Measurements from ENCODE around the gene METTL4.

METTL4 gene

GRCh38 chr18:2513616-2514015 is 57.7 kb downstream of the METTL4 start:
- H3K27ac ChIP-seq (ENCODE audit: insufficient read depth in 1 of 2, low read depth in 1 of 2, low read length in 2 of 2, poor library complexity in 1 of 2, severe bottlenecking in 2 of 2) = no peak overlapping the region
- no CpG with 5 or more reads among the region's 1 CpG for WGBS (ENCODE audit: insufficient coverage)
- no peak overlapping the region for H3K4me3 ChIP-seq (ENCODE audit: control insufficient read depth in 1 of 7, extremely low read depth in 1 of 7, insufficient read depth in 4 of 7, low read depth in 2 of 7, low read length in 6 of 7)
- peaks cover 0 to 3% (median 0%) of the 10 kb centered on the region in 5 experiments for H3K9me3 ChIP-seq (ENCODE audit: control extremely low read depth in 1 of 5, control insufficient read depth in 4 of 5, insufficient read depth in 2 of 5, low read depth in 1 of 5, low read length in 4 of 5)
- CTCF ChIA-PET = interaction anchor here (0.7 kb wide), 1 partner anchor 947 kb away, joined by 4 read pairs; no protein-coding TSS in a partner anchor
- POLR2A ChIA-PET = no interaction called here
- H3K4me1 ChIP-seq (ENCODE audit: control extremely low read depth in 1 of 4, control insufficient read depth in 4 of 4, insufficient read depth in 4 of 4, low read length in 3 of 4) = peaks cover 0 to 10% (median under 1%) of the 10 kb centered on the region in 4 experiments
- no peaks in the 10 kb centered on the region for H3K36me3 ChIP-seq (ENCODE audit: control insufficient read depth in 4 of 4, insufficient read depth in 4 of 4, low read length in 3 of 4)
- H3K27me3 ChIP-seq (replicated peaks in 2 of 5; ENCODE audit: control insufficient read depth in 4 of 5, insufficient read depth in 5 of 5, low read length in 4 of 5) = no peaks in the 10 kb centered on the region
- no peak for DNase-seq

DNA sequence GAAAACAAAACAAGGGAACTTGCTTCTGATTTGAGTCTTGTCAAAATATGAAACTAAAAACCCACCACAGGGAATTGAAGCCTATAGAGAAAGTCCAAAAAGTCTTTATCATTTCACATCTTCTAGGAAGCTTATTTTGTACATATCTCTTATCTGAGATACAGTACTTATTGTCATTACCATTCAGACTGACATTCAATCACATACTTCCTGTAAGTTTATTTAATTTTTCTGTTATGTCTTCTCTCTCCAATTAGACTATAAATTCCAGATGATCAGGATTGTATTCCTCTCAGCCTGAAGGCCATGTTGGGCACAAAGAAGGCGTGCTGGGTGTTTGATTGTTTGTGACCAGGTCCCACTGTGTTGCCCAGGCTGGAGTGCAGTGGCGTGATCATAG is 59.2 kb downstream of the METTL4 start:
- DNase-seq = no peak
- peaks cover 0 to 10% (median under 1%) of the 10 kb centered on the region in 4 experiments for H3K4me1 ChIP-seq (ENCODE audit: control extremely low read depth in 1 of 4, control insufficient read depth in 4 of 4, insufficient read depth in 4 of 4, low read length in 3 of 4)
- no peak overlapping the region for H3K27ac ChIP-seq (ENCODE audit: insufficient read depth in 1 of 2, low read depth in 1 of 2, low read length in 2 of 2, poor library complexity in 1 of 2, severe bottlenecking in 2 of 2)
- POLR2A ChIA-PET = no interaction called here
- H3K36me3 ChIP-seq (ENCODE audit: control insufficient read depth in 4 of 4, insufficient read depth in 4 of 4, low read length in 3 of 4) = no peaks in the 10 kb centered on the region
- 100% methylated on average over 1 of the region's 2 CpGs for WGBS (ENCODE audit: insufficient coverage)
- no peak overlapping the region for H3K4me3 ChIP-seq (ENCODE audit: control insufficient read depth in 1 of 7, extremely low read depth in 1 of 7, insufficient read depth in 4 of 7, low read depth in 2 of 7, low read length in 6 of 7)
- CTCF ChIA-PET = no interaction called here
- H3K9me3 ChIP-seq (ENCODE audit: control extremely low read depth in 1 of 5, control insufficient read depth in 4 of 5, insufficient read depth in 2 of 5, low read depth in 1 of 5, low read length in 4 of 5) = peaks cover 0 to 3% (median 0%) of the 10 kb centered on the region in 5 experiments
- no peaks in the 10 kb centered on the region for H3K27me3 ChIP-seq (replicated peaks in 2 of 5; ENCODE audit: control insufficient read depth in 4 of 5, insufficient read depth in 5 of 5, low read length in 4 of 5)

DNA sequence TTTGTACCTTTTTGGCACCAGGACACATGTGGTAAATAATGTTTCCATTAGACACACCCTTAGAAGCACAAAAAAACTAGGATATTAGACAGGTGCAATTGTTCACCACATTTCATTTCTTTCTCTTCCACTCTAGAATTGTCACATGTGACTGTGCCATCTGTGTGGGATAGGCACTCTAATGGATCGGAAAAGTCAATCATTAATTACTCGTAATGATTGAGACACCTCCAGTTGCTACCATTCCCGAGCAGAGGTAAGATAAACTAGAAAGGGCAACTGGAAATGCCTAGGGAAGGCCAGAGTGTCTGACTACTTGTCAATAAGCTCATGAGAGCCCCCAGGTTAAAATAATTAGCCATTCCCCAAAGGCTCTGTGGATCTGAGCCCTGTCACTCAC is 59.9 kb downstream of the METTL4 start:
- ChIA-PET POLR2A (no interaction called here), CTCF (no interaction called here)
- H3K4me1 ChIP-seq (ENCODE audit: control extremely low read depth in 1 of 4, control insufficient read depth in 4 of 4, insufficient read depth in 4 of 4, low read length in 3 of 4) = peaks cover 0 to 6% (median 0%) of the 10 kb centered on the region in 4 experiments
- no peaks in the 10 kb centered on the region for H3K27me3 ChIP-seq (replicated peaks in 2 of 5; ENCODE audit: control insufficient read depth in 4 of 5, insufficient read depth in 5 of 5, low read length in 4 of 5)
- no peak overlapping the region for H3K4me3 ChIP-seq (ENCODE audit: control insufficient read depth in 1 of 7, extremely low read depth in 1 of 7, insufficient read depth in 4 of 7, low read depth in 2 of 7, low read length in 6 of 7)
- H3K36me3 ChIP-seq (ENCODE audit: control insufficient read depth in 4 of 4, insufficient read depth in 4 of 4, low read length in 3 of 4) = no peaks in the 10 kb centered on the region
- no peak for DNase-seq
- H3K9me3 ChIP-seq (ENCODE audit: control extremely low read depth in 1 of 5, control insufficient read depth in 4 of 5, insufficient read depth in 2 of 5, low read depth in 1 of 5, low read length in 4 of 5) = peaks cover 0 to 3% (median 0%) of the 10 kb centered on the region in 5 experiments
- no peak overlapping the region for H3K27ac ChIP-seq (ENCODE audit: insufficient read depth in 1 of 2, low read depth in 1 of 2, low read length in 2 of 2, poor library complexity in 1 of 2, severe bottlenecking in 2 of 2)
- 100% methylated on average over 3 of the region's 3 CpGs for WGBS (ENCODE audit: insufficient coverage)

DNA sequence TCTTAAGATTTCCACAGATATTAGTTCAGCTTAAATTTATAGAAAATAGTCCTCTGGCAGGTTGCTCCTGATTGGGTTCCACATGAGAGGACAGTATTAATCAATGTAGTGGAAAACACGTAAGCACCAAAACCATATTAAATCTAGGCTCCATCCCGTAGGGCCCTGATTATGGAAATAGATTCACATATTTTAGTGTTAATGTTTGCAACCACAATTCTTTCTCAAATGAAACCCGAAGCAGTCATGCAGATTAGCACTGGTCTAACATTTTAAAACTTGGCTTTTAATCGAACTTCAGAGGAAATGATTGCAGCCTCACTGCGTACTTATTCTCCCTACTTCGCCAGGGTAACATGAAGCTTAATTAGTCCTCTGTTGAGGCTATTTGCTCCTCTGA is 60.9 kb downstream of the METTL4 start:
- no peak for DNase-seq
- no peaks in the 10 kb centered on the region for H3K4me1 ChIP-seq (ENCODE audit: control extremely low read depth in 1 of 4, control insufficient read depth in 4 of 4, insufficient read depth in 4 of 4, low read length in 3 of 4)
- no peaks in the 10 kb centered on the region for H3K9me3 ChIP-seq (ENCODE audit: control extremely low read depth in 1 of 5, control insufficient read depth in 4 of 5, insufficient read depth in 2 of 5, low read depth in 1 of 5, low read length in 4 of 5)
- POLR2A ChIA-PET = no interaction called here
- no peaks in the 10 kb centered on the region for H3K36me3 ChIP-seq (ENCODE audit: control insufficient read depth in 4 of 4, insufficient read depth in 4 of 4, low read length in 3 of 4)
- 97% methylated on average over 3 of the region's 6 CpGs for WGBS (ENCODE audit: insufficient coverage)
- H3K27me3 ChIP-seq (replicated peaks in 2 of 5; ENCODE audit: control insufficient read depth in 4 of 5, insufficient read depth in 5 of 5, low read length in 4 of 5) = no peaks in the 10 kb centered on the region
- H3K27ac ChIP-seq (ENCODE audit: insufficient read depth in 1 of 2, low read depth in 1 of 2, low read length in 2 of 2, poor library complexity in 1 of 2, severe bottlenecking in 2 of 2) = no peak overlapping the region
- CTCF ChIA-PET = no interaction called here
- no peak overlapping the region for H3K4me3 ChIP-seq (ENCODE audit: control insufficient read depth in 1 of 7, extremely low read depth in 1 of 7, insufficient read depth in 4 of 7, low read depth in 2 of 7, low read length in 6 of 7)

DNA sequence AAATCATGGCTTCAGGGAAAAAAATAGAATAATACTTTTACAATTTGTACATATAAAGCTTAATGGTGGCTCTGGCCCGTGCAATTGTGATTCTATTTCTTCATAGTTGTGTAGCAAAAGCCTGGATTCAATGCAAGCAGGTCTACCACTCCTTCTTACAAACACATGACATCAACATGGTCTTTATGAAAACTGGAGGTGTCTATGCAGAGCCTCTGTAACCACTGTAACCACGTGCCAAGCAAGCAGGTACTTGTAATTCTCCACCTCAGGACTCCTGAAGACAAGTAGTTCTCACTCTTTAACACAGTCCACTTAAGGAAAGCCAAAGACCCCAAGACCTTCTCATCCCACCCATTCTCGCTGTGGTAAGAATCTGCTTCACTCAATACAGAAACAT is 62.6 kb downstream of the METTL4 start:
- DNase-seq = no peak

DNA sequence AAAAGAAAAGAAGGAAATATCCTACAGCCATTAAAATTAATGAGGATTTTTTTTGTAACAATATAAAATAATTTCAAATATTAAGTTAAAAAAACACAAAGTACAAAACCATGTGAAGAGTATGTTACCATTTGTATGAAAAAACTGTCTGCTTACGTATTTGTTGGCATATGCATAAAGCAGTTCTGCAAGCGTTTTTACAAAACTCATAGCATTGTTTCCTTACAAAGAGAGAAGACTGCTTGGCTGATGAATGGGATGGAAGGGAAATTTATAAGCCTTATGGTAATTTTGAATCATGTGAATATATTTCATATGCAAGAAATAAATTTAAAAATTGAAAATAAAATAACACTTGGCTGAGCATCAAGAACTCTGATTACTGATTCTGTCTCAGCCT is 63.1 kb downstream of the METTL4 start:
- CTCF ChIA-PET = no interaction called here
- DNase-seq = no peak
- no peak overlapping the region for H3K27ac ChIP-seq (ENCODE audit: insufficient read depth in 1 of 2, low read depth in 1 of 2, low read length in 2 of 2, poor library complexity in 1 of 2, severe bottlenecking in 2 of 2)
- H3K27me3 ChIP-seq (replicated peaks in 2 of 5; ENCODE audit: control insufficient read depth in 4 of 5, insufficient read depth in 5 of 5, low read length in 4 of 5) = no peaks in the 10 kb centered on the region
- no peaks in the 10 kb centered on the region for H3K36me3 ChIP-seq (ENCODE audit: control insufficient read depth in 4 of 4, insufficient read depth in 4 of 4, low read length in 3 of 4)
- no peak overlapping the region for H3K4me3 ChIP-seq (ENCODE audit: control insufficient read depth in 1 of 7, extremely low read depth in 1 of 7, insufficient read depth in 4 of 7, low read depth in 2 of 7, low read length in 6 of 7)
- POLR2A ChIA-PET = no interaction called here
- no CpG with 5 or more reads among the region's 2 CpGs for WGBS (ENCODE audit: insufficient coverage)
- H3K4me1 ChIP-seq (ENCODE audit: control extremely low read depth in 1 of 4, control insufficient read depth in 4 of 4, insufficient read depth in 4 of 4, low read length in 3 of 4) = no peaks in the 10 kb centered on the region
- H3K9me3 ChIP-seq (ENCODE audit: control extremely low read depth in 1 of 5, control insufficient read depth in 4 of 5, insufficient read depth in 2 of 5, low read depth in 1 of 5, low read length in 4 of 5) = no peaks in the 10 kb centered on the region

More for the DNA sequence above, 62.6 kb downstream of the METTL4 start:
- Histone ChIP-seq H3K4me3 (ENCODE audit: control insufficient read depth in 1 of 7, extremely low read depth in 1 of 7, insufficient read depth in 4 of 7, low read depth in 2 of 7, low read length in 6 of 7) (no peak overlapping the region), H3K27ac (ENCODE audit: insufficient read depth in 1 of 2, low read depth in 1 of 2, low read length in 2 of 2, poor library complexity in 1 of 2, severe bottlenecking in 2 of 2) (no peak overlapping the region), H3K36me3 (ENCODE audit: control insufficient read depth in 4 of 4, insufficient read depth in 4 of 4, low read length in 3 of 4) (no peaks in the 10 kb centered on the region), H3K4me1 (ENCODE audit: control extremely low read depth in 1 of 4, control insufficient read depth in 4 of 4, insufficient read depth in 4 of 4, low read length in 3 of 4) (no peaks in the 10 kb centered on the region), H3K9me3 (ENCODE audit: control extremely low read depth in 1 of 5, control insufficient read depth in 4 of 5, insufficient read depth in 2 of 5, low read depth in 1 of 5, low read length in 4 of 5) (no peaks in the 10 kb centered on the region), H3K27me3 (replicated peaks in 2 of 5; ENCODE audit: control insufficient read depth in 4 of 5, insufficient read depth in 5 of 5, low read length in 4 of 5) (no peaks in the 10 kb centered on the region)
- CTCF ChIA-PET = no interaction called here
- POLR2A ChIA-PET = no interaction called here
- WGBS (ENCODE audit: insufficient coverage) = 93% methylated on average over 2 of the region's 3 CpGs

DNA sequence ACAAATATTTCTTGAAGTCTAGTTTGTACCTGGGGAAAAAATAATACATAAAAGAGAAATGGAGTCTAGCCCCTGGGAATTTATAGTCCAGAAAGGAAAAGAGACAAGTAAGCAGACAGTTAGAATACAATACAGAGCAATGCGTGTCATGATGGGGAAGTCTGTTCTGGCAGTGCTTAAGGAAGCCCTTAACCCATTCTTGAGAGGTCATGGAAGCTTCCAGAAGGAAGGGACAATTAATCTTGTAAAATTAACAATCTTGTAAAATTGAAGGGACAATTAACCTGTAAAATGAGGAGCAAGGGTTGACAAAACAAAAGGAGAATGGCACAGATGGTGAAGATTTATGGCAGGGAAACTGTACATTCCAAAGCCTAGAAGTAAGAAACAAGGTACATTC is 66.7 kb downstream of the METTL4 start:
- POLR2A ChIA-PET = no interaction called here
- WGBS (ENCODE audit: insufficient coverage) = 100% methylated on average over 1 of the region's 1 CpG

More for the DNA sequence above, 66.7 kb downstream of the METTL4 start:
- no peak for DNase-seq
- H3K27ac ChIP-seq (ENCODE audit: insufficient read depth in 1 of 2, low read depth in 1 of 2, low read length in 2 of 2, poor library complexity in 1 of 2, severe bottlenecking in 2 of 2) = no peak overlapping the region
- no peaks in the 10 kb centered on the region for H3K4me1 ChIP-seq (ENCODE audit: control extremely low read depth in 1 of 4, control insufficient read depth in 4 of 4, insufficient read depth in 4 of 4, low read length in 3 of 4)
- CTCF ChIA-PET = no interaction called here
- no peaks in the 10 kb centered on the region for H3K9me3 ChIP-seq (ENCODE audit: control extremely low read depth in 1 of 5, control insufficient read depth in 4 of 5, insufficient read depth in 2 of 5, low read depth in 1 of 5, low read length in 4 of 5)
- no peak overlapping the region for H3K4me3 ChIP-seq (ENCODE audit: control insufficient read depth in 1 of 7, extremely low read depth in 1 of 7, insufficient read depth in 4 of 7, low read depth in 2 of 7, low read length in 6 of 7)
- H3K36me3 ChIP-seq (ENCODE audit: control insufficient read depth in 4 of 4, insufficient read depth in 4 of 4, low read length in 3 of 4) = no peaks in the 10 kb centered on the region
- no peaks in the 10 kb centered on the region for H3K27me3 ChIP-seq (replicated peaks in 2 of 5; ENCODE audit: control insufficient read depth in 4 of 5, insufficient read depth in 5 of 5, low read length in 4 of 5)
